GM12874 (cell line): ENCODE data around the gene SOCS6.

Experiments
- TF ChIP-seq, protein P1 (sequence below): IDR thresholded peaks from 2 replicates; pipeline ENCODE4 v1.5.1; 2011; ENCODE audit warnings: low read depth, mild to moderate bottlenecking, control low read depth, low read length, moderate library complexity; ENCODE audit not compliant: insufficient read depth

SOCS6 gene

DNA sequence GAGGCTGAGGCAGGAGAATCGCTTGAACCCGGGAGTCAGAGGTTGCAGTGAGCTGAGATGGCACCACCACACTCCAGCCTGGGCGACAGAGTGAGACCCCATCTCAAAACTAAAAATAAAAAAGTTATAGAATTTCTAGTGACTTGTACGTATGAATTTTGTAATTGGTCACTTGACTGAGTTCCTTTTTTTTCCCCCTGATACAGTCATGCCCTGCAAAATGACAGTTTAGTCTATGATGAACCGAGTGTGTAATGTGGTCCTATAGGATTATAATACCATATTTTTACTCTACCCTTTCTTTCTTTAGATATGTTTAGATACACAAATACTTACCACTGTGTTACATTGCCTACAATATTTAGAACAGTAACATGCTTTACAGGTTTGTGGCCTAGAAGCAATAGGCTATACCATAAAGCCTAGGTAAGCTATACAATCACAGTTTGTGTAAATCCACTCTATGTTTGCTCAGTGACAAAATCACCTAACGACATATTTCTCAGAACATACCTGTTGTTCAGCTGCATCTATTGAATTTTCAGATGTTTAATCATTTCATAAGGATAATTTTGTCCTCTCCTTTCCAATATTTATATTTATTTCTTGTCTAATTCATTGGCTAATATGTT, 25.4 kb downstream of the SOCS6 start:
- TF ChIP-seq, protein P1, sequence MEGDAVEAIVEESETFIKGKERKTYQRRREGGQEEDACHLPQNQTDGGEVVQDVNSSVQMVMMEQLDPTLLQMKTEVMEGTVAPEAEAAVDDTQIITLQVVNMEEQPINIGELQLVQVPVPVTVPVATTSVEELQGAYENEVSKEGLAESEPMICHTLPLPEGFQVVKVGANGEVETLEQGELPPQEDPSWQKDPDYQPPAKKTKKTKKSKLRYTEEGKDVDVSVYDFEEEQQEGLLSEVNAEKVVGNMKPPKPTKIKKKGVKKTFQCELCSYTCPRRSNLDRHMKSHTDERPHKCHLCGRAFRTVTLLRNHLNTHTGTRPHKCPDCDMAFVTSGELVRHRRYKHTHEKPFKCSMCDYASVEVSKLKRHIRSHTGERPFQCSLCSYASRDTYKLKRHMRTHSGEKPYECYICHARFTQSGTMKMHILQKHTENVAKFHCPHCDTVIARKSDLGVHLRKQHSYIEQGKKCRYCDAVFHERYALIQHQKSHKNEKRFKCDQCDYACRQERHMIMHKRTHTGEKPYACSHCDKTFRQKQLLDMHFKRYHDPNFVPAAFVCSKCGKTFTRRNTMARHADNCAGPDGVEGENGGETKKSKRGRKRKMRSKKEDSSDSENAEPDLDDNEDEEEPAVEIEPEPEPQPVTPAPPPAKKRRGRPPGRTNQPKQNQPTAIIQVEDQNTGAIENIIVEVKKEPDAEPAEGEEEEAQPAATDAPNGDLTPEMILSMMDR: no peak

DNA sequence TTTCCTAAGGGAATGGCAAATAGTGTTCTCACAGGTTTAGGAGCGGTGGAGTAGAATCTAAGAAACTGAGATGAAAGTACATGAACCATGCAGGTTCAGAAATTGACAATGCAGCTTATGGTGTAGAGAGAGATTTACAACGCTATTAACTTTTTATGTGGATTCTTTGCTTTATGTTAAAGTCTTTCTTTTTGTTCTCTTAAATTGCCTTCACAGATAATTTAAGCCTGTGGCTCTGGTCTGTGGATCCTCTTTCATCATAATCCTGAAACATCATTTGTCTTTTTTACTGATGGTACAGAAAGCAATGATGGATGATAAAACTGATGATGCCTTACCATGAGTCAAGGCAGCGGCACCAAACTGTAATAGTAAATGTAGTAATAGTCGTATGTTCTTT, 30.3 kb downstream of the SOCS6 start:
- TF ChIP-seq, protein P1: no peak

DNA sequence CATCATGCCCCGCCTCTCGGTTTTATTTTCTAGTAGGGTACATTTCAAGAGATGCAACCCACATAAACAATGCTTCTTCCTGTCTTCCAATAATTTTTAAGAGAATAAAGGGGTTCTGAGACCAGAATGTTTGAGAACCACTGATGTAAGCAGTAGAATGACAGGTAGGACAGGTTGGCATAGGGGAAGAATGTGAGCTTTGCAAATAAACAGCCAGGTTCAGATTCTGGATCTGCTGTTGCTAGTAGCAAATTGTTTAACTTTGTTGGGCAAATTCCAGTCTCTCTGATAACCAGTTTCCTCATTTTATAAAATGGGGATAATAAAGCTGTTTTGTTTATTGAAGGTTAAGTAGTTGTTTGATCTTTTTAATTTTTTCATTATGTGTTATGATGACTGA, 32.8 kb downstream of the SOCS6 start:
- TF ChIP-seq, protein P1: no peak

DNA sequence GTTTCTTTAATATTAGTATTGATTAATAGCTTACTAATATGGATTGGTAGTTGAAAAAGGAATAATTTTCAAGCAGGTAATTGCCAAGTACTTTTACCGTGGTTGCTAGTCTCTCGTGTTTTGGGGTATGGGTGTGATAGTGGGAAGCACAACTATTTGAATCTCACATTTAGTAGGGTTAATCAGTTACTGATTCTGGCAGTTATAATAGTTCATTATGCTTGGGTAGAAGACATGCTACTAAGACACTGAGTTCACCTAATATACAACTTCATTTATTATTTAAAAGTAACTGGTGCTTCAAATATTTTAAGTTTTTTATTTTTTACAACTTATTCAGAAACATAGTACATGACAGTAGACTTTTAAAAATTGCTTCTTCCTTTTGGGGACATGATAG, 33.5 kb downstream of the SOCS6 start:
- TF ChIP-seq, protein P1: no peak

DNA sequence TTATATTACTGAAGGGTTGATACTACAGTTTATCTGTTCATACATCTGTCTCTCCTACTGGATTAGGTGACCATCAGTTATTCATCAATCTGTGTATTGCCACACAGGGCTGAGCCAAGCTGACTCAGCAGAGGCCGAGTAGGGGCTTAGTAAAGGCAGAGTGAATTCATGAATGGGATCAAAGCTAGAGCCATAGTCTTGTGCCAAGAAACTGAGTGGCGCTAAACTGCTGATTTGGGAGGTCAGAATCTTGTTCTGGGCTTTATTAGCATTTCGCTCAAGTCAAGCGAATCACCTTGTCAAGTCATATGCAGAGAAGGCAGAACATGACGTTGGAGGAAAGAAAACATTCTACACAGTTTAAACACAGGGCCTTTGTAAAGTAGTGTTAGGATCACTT, 34.1 kb downstream of the SOCS6 start:
- TF ChIP-seq, protein P1: no peak

DNA sequence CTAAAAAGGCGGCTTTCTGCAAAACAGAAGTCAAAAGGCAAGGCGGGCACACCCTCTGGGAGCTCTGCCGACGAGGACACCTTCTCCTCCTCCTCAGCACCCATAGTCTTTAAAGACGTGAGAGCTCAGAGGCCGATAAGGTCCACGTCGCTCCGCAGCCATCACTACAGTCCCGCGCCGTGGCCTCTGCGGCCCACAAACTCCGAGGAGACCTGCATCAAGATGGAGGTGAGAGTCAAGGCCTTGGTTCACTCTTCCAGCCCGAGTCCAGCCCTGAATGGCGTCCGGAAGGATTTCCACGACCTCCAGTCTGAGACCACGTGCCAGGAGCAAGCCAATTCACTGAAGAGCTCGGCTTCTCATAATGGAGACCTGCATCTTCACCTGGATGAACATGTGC, 36.1 kb downstream of the SOCS6 start:
- TF ChIP-seq, protein P1: no peak

DNA sequence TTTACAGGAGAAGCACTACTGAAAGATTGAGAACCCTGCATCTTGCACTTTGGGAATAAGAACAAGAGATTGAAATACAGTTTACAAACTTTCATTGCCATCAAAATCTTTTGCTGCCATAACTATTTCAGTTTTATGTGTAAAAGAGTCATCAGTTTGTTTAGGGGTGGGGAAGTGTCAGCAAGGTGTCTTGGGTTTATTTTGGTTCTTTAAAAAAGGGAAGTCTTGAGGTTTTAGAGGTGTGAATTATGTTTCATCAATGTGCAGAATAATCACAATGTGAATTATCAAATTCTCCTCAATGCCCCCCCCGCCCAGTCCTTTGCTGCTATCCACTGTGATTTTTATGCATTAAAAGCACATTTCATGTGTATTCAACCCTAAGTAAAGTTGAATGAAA, 37.4 kb downstream of the SOCS6 start:
- TF ChIP-seq, protein P1: no peak

DNA sequence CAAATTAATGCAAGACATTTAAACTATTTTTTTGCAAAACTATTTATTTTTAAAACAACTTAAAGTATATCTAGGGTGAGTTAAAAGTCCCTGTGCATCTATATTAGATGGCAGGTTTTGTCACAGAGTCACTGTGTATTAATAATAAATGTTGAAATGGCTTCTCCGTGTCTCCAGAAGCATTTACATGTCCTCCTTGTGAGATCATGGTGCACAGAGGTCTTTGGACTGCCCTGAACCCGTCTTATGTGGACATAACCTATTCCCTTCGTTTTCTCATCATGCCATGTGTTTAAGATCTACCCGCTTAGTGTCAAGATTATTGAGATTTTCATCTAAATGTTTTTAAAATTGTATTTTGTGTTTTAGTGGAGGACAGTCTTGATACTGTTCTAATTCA, 39.3 kb downstream of the SOCS6 start:
- TF ChIP-seq, protein P1: no peak
